ENCODE data around the gene EXOSC7. TPM values are rescaled to one million over a fixed set of nuclear protein-coding genes. Genes with fewer than 3 reads are reported as not detected.

Gene EXOSC7
- total RNA-seq, 2 donors from 2014 or later: 21.0 to 32.1 TPM

DNA sequence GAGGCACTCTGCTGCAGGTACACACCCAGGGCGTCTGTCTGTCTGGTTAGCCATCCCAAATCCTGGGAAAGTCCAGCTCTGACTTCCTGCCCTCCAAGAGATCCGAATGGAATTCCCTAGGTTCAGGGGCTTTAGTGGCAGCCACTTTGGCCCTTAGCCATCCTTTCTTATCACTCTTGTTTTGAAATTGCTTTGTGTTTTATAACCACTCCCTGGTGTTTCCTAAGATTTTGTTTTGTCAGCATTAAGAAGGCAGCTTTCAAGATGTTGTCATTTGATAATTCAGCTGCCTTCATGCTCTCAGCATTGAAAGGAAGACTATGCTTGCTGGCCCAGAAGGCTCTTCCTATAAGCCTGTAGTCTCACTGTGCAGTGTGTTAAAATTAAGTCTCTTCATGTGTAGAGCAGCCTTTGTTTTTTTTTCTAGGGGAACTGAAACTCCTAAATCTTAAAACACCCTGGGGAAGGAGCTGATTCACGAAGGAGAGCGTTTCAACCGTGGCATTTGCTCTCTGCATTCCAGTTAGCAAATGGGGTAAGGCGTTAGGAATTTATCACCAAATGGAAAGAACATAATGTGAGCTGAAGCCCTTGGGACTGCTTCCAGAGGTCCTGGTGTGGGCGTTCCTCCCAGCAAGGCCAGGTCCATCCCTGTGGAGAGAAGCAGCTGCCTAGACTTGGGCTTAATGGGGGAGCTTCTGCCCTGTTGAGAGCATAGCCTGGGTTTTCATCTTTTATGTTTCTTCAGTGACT lies 35.9 kb downstream of the EXOSC7 start:
- DNase-seq (peak; percentile 81), ATAC-seq (peak; percentile 89)
- intact Hi-C loops (cut with DNase I): no loop called here

DNA sequence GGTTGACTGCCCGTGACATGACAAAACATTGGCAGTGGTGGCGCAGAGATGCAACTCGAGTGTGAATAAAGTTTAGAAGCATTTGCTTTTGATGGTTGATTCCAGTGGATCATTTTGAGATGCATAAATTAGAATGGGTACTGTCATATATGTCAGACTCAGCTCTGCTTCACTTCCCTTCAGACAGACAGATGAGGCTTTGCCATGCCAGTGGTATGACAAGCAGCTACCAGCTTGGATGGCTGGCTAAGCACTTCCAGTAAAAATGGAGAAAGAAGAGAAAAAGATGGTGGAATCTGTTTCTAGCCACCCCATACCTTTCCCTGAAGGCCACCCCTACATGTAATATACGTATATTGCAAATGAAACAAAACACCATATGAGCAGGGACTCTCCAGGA lies 36.5 kb downstream of the EXOSC7 start:
- ATAC-seq: no peak
- intact Hi-C loops (cut with DNase I): no loop called here

DNA sequence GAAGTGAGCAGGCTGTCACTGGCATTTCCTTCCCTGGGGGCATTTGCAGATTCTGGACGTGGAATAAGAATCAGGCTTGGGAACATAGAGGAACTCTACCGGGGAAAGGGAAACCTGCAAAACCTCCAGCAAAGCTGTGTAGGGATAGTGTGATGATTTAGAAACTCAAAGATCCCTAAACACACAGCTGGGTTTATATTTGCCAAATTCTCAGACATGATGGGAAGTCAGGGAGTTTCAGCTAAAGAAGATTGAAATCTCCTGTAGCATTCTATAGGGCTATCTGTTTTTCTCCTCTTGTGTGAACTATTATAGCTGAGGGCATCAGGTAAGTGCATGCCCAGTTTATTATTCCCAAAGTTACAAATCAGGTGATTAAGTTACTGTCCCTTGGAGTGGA lies 40.9 kb downstream of the EXOSC7 start:
- DNase-seq: no peak
- no peak for ATAC-seq
- intact Hi-C loops (cut with DNase I): no loop called here

More for the DNA sequence above, 36.5 kb downstream of the EXOSC7 start:
- no peak for DNase-seq

DNA sequence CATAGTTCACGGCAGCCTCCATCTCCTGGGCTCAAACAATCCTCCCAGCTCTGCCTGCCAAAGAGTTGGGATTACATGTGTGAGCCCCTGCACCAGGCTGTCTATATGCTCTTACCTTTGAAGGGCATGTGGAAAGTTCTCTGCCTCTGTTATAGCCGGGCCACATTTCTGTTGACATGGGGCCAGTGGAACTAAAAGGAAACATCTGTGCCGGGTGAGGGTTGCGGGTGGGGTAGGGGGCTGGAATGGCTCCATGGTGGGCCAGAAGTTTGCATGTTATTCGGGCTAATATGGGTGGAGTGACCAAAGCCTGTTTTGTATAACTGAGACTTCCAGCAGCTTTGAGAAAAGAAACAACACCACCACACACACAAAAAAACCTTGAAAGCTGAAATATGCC lies 41.8 kb downstream of the EXOSC7 start:
- intact Hi-C loops (cut with DNase I): no loop called here
- DNase-seq (no peak), ATAC-seq (no peak)

DNA sequence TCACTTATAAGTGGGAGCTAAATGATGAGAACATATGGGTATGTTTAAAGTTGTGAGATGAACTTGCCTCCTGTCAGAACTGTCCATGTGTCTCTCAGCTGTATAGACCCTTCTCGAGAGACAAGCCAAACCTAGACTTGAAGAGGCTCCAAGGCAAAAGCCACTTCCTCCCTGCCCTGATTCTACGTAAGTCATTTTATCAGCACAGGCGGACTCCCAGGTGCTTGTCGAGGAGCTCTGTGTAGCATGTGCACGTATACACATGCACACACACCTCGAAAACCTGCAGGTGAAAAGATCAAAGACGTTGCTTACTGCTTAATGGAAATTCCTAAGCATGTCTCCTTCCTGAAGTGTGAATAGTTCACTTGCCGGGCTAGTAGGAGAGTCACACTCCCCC lies 44.5 kb downstream of the EXOSC7 start:
- intact Hi-C loops (cut with DNase I): no loop called here
- DNase-seq: no peak
- no peak for ATAC-seq

DNA sequence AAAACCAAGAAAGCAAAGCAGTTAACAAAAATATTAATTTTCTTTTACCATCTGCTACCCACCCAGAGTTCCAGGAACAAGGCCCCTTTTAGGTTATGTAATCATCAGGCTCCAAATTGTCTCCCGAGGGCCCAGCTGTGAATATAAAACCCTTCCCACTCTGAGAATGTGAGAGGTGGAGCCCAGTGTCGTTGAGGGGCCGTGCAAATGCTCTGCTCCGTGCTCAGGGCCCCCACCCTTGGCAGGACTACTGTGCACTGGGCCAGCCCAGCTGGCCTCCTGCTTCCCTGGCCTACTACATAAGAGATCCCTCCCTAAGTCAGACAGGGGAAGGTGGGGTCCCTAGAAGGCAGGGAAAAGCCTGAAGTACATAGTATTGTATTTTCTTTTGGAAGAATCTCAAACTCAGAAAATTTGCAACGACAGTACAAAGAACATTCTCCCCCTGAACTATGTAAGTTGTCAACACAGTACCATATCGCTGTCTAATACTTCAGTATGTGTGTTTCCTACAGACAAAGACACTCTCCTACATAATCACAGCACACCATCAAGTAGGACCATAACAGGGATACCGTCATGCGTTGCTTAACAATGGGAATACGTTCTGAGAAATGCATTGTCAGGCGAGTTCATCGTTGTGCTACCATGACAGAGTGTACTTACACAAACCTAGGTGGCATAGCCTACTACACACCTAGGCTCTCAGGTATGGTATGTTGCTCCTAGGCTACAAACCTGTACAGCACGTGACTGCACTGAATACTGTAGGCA lies 45.7 kb downstream of the EXOSC7 start:
- DNase-seq: peak; percentile 75
- intact Hi-C loops (cut with DNase I): no loop called here
- peak; percentile 66 to 69 for ATAC-seq

DNA sequence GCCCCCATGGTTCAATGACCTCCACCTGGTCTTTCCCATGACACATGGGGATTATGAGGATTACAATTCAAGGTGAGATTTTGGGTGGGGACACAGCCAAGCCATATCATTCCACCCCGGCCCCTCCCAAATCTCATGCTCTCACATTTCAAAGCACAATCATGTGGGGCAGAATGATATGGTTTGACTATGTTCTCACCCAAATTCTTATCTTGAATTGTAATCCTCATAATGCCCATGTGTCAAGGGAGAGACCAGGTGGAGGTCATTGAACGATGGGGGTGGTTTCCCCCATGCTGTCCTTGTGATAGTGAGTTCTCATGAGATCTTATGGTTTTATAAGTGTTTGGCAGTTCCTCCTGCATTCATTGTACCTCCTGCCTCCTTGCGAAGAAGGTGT lies 47.6 kb downstream of the EXOSC7 start:
- ATAC-seq: no peak
- intact Hi-C loops (cut with DNase I): no loop called here
- no peak for DNase-seq

DNA sequence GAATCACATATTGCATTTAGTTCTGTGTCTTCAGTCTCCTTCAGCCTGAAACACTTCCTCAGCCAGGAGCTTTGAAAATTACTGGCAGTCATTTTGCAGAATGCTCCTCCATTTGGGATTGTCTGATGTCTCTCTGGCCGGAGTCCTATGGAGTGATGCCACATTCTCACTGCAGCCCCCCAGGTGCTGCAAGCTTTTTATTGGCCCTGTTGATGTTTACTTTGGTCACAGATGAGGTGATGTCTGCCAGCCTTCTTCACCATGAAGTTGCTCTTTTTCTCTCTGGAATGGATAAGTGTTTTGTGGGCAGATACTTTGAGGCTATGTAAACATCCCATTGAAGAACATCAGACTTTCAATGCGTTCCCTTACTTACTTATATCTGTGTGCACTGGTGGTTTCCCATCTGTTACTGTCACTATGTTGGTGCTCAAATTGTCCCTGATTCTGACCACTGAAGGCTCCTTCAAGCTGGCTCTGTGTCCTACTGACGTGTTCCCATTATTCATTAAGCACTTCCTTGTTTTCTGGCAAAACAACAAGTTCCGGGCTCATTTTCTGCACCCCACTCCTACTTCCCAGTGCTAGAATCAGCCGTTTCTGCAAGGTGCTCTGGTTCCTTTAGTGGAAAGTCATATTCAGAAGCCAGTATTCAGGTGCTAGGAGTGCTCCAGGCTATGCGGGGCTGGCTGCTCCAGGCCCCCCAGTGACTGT lies 48.7 kb downstream of the EXOSC7 start:
- DNase-seq: peak; percentile 42
- peak in 1 of 2 donors; percentile 6 for ATAC-seq
- intact Hi-C loops (cut with DNase I): no loop called here

DNA sequence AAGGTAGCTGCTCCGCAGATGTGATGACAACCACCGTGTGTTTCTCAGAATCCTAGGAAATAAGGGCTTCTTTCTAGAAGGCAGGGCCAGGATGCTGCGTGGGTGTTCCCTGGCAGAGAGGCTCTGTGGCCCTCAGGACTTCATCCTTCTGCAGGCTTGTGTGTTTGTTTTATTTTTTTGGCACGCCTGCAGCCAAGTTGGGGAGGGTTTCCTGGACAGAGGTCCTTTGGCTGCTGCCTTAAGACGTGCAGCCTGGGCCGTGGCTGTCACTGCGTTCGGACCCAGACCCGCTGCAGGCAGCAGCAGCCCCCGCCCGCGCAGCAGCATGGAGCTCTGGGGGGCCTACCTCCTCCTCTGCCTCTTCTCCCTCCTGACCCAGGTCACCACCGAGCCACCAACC lies 50.0 kb downstream of the EXOSC7 start, which contains the start of gene CLEC3B:
TSS of gene CLEC3B (plus strand) at position 266 of the 400 bp plus-strand sequence. CDS start at position 326, 60 bp downstream.
- ATAC-seq: peak; percentile 76 to 80
- intact Hi-C loops (cut with DNase I): no loop called here
- peak; percentile 86 for DNase-seq

DNA sequence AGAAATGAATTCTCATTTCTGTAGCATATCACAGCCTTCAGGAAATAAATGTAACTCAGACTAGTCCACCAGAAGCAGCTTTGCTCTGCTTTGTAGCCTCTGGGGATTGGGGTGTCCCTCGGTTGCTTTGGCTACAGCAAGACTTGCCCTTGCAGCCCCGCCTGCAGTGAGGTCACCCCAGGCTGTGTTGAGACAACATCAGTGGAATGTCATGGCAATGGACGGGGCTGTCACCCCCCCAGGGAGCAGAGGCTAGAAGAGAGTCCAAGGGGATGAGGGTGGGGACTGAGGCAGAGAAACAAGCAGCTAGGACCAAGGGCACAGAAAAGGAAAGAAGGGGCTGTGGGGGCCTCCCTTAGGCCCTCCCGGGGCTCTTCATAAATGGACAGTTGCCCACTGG lies 50.9 kb downstream of the EXOSC7 start:
- intact Hi-C loops (cut with DNase I): no loop called here
- peak; percentile 88 for DNase-seq
- peak; percentile 78 to 83 for ATAC-seq

DNA sequence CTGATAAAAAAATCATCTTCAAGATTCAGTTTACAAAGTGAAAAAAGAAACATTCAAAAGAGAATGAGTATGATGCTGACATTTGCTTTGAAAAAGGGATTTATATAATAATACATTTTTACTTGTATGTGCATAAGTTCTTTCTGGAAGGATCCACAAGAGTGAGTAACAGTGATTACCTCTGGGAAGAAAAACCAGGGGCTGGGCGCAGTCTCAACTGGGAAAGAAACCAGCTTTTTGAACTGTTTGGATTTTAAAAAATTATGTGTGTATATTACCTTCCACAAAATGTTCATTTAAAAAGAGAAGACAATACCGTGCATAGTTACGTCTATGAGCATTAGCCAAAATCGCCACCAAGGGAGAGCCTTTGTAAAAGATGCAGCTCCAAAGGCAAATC lies 51.4 kb downstream of the EXOSC7 start:
- intact Hi-C loops (cut with DNase I): no loop called here
- DNase-seq (no peak), ATAC-seq (no peak)

DNA sequence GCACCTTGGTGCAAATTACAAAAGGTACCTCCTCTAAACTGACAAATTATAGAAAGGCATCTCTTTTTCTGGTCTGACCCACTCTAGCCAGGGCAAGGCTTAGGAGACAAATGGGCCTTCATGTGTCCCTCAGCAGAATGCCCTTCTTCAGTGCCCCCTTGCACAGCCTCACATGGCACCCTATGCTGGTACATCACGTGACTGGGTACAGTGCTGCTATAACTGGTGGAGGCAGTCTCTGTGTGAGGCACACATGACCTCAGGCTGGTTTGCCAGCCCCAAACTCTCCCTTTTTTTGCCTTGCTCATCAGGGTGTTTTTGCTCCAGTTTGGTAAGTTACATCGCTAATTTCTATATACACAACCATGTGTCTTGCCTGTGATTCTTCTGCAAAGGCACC lies 53.2 kb downstream of the EXOSC7 start:
- no peak for ATAC-seq
- no peak for DNase-seq
- intact Hi-C loops (cut with DNase I): no loop called here

DNA sequence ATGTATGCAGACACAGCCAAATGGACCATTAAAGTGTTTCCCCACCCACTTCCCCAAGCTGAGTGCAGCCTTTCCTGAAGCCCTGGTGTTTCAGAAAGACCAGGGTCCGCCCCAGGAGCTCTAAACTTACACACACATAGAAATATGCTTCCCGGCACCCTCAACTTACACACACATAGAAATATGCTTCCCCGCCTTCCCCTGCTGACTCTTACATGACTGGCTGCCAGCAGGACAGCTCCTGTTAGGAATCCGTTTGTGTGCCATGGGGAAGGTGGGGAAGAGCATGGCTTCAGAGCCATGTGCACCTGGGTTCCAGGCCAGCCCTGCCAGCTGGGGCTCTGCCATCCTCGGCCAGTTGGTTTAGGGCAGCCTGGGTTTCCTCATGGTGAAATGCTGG lies 53.6 kb downstream of the EXOSC7 start:
- intact Hi-C loops (cut with DNase I): no loop called here
- ATAC-seq (no peak), DNase-seq (no peak)

DNA sequence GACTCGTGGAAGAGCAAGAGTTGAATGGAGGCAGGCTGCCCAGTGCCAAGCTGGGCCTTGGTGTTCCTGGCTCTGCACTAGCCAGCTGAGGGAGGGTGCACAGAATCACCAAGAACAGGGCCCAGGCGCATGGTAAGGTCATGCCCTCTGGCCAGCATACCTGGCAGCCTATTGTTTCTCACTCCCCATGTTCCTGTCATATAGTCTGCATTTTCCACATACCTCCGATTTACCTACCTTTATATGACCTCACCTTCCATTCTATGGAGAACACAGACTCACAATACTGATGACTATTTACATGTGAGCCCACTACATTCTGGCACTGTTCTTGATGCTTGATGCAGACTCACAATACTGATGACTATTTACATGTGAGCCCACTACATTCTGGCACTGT lies 55.5 kb downstream of the EXOSC7 start:
- ATAC-seq (no peak), DNase-seq (no peak)
- intact Hi-C loops (cut with DNase I): no loop called here

DNA sequence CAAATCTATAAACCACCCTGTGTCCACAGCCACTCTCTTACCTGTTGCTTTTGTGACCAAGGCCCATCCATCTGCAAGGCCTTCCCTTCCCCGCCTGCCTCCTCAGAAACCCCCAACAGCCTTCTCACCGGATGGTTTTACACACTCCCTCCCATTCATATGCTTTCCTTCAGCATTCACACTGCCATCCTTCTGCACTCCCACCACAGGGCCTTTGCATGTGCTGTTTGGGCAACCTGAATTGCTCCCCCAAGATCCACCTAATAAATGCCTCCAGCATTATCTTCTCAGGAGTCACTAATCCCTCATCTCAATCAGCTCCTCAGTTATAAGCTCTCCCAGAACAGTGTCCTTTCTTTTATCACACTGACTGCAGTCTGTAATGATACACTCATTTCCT lies 56.1 kb downstream of the EXOSC7 start:
- ATAC-seq: no peak
- no peak for DNase-seq
- intact Hi-C loops (cut with DNase I): no loop called here

DNA sequence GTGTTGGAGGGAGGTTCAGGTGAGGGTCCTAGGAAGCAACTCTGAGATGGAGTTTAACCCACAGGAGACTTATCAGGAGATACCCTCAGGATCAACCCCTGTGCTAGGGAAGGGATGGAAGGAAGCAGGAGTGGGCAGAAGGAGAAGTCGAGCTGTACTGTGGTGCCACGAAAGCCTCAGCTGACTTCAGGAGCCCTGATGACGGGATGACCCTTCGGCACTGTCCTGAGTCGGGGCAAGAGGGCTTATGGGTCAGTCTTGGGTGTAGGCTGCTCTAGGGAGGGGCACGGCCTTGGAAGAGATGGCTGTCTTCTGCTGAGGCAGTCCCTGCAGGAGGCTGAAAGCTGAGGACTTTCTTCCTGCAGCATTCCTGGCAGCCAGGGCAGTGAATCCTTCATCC lies 57.7 kb downstream of the EXOSC7 start:
- DNase-seq (no peak), ATAC-seq (no peak)
- intact Hi-C loops (cut with DNase I): no loop called here

DNA sequence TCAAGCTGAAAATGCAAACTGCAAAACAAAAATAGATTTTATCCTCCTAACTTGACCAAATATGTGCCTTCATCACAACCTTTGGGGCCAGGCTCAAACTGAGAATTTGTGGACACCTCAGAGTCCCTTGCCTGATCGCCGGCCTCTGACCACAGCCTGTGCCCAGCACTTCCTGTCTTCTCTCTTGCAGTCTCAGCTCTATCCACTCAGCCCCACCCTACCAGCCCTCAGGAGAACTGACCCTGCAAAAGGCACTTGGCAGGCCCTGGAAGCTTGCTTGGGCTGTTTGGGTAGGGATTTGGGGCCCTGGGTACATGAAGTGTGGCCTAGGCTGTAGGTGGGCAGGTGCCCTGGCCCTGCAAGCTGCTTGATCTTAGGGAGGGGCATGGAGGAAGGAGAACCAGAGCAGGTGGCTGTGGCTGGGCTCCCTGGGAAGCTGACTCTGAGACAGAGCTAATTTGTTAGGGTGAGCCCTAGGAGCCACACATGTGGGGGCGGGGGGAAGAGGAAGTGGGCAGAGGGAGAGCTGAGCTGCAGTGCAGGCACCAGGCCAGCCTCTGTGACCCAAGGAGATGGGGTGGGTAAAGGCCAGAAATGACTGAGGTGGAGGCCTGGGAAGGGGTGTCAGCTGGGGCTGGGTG lies 58.7 kb downstream of the EXOSC7 start:
- ATAC-seq: peak; percentile 32 to 65
- intact Hi-C loops (cut with DNase I): loop anchor here in 1 of 2 donors (5.0 kb wide), 1 partner anchor 178 kb away; no protein-coding TSS in a partner anchor

DNA sequence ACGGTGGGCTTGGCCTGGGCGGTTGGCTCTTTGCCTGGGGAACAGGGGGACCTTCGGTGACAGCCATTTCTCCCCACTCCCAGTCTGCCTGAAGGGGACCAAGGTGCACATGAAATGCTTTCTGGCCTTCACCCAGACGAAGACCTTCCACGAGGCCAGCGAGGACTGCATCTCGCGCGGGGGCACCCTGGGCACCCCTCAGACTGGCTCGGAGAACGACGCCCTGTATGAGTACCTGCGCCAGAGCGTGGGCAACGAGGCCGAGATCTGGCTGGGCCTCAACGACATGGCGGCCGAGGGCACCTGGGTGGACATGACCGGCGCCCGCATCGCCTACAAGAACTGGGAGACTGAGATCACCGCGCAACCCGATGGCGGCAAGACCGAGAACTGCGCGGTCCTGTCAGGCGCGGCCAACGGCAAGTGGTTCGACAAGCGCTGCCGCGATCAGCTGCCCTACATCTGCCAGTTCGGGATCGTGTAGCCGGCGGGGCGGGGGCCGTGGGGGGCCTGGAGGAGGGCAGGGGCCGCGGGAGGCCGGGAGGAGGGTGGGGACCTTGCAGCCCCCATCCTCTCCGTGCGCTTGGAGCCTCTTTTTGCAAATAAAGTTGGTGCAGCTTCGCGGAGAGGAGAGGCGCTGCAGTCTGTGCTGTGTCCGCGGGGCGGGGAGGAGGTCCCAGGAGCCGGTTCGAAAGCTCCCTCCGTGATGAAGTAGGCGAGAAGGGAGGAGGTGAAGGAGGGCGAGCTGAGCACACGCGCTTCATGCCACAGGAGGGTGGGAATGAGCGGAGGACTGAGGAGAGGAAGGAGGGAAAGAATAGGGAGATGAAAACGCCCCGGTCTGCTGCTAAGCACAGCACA lies 59.6 kb downstream of the EXOSC7 start:
- DNase-seq: peak; percentile 36
- intact Hi-C loops (cut with DNase I): loop anchor here in 1 of 2 donors (5.0 kb wide), 1 partner anchor 177 kb away; no protein-coding TSS in a partner anchor
- peak; percentile 39 to 47 for ATAC-seq

More for the DNA sequence above, 58.7 kb downstream of the EXOSC7 start:
- DNase-seq: peak; percentile 71
